ENCODE measurements around the gene BTG4. TPM values are rescaled to one million over a fixed set of nuclear protein-coding genes. Genes with fewer than 3 reads are reported as not detected.

Gene BTG4
- not detected in 2 replicates for total RNA-seq (2014; rRNA removed; shearing (Covaris generic); ENCODE audit: low replicate concordance)

DNA sequence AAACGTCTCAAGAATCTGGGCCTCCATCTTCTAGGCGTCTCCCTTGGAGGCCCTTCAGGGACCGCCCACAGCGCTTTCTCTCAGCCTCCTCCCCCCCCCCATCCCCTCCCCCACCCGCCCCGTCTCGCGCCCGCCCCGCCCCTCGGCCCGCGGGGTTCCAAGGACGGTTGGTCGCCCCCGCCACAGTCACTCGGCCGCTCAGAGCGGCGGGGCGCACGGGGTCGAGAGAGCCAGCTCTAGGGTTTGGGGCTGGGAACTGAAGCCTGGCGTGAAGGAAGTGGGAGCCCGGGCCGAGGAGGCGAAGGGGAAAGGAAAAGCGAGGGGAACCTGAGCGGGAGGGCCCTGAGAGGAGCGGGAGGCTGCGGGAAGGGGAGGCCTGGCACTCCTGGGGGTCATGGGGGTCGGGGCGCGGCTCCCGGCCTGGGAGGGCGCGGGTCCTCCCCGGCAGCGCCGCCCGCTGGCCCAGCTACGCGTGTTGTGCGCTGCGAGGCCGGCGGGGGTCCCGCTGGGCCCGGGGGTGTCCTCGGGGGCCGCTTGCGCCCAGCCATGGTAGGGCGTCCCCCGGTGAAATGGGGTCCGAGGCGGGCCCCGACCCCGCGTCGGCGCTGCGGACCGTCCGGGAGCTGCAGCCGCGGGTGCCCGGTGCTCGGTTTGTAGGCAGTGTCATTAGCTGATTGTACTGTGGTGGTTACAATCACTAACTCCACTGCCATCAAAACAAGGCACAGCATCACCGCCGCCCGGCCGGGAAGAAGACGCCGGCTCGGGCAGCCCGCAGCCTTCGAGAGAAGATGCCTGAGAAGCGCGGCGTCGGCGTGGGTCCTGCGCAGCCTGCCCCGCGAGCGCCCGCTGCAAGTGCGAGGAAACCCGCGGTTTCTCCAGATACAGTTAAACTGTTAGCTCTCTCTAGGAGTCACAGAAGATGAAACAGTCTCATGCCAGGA, at the start of gene BTG4:
BTG4 (minus strand) TSS at position 91 of the 944 bp plus-strand sequence. CDS start 13,610 bp downstream, outside the sequence.
- H3K9me3 ChIP-seq = no peaks in the 10 kb centered on the region
- DNase-seq = peak; percentile 26
- no peaks in the 10 kb centered on the region for H3K27me3 ChIP-seq
- H3K36me3 ChIP-seq = no peaks in the 10 kb centered on the region
- peak within 1 kb of the TSS; percentile 17; the same call in 1 of the 2 replicates for H3K4me3 ChIP-seq

DNA sequence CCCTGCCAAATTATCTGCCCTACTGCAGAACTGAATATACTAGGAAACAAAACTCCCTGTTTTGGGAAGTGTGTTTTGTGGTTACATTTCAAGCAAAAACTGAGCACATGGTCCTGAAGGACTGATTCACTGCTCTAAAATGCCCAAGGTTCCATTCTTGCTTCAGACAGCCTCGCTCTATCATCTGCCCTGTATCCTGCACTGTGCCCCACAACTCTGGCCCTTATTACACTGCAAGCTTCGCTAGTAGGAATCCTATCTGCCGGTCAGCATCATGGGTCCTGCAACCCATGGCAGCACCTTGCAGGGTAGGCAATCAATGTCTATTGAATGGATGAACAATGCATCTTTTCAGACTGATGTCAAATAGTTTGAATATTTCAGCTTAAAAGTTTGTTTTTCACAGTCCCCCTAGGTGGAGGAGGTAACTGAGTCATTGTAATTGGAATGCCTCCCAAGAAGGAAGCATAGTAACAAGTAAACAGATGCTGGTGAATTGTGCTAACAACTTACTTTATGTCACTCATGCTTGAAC, 49.7 kb upstream of the BTG4 start:
- Histone ChIP-seq H3K4me3 (no peak overlapping the region), H3K36me3 (peaks cover 39% of the 10 kb centered on the region), H3K27me3 (no peaks in the 10 kb centered on the region), H3K9me3 (no peaks in the 10 kb centered on the region)
- DNase-seq = no peak

DNA sequence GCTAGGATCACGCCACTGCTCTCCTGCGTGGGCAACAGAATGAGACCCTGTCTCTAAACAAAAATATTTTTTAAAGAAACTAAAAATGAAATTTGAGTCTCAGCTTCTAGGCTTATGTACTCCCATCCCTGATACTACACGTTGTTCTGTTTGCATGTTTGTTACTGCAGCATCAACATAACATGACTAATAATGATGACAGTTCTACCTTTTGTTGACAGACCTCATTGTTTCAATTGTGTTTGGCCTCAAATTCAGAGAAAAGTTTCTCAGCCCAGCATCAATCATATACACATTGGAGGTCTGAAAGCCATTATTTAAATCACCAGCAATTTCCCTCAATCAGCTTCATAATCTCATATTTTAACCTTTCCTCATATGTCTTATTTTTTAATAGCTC, 49.1 kb upstream of the BTG4 start:
- Histone ChIP-seq H3K27me3 (no peaks in the 10 kb centered on the region), H3K4me3 (no peak overlapping the region), H3K36me3 (peaks cover 43% of the 10 kb centered on the region), H3K9me3 (peaks cover under 1% of the 10 kb centered on the region; the same call in 1 of the 2 replicates)
- DNase-seq = no peak

DNA sequence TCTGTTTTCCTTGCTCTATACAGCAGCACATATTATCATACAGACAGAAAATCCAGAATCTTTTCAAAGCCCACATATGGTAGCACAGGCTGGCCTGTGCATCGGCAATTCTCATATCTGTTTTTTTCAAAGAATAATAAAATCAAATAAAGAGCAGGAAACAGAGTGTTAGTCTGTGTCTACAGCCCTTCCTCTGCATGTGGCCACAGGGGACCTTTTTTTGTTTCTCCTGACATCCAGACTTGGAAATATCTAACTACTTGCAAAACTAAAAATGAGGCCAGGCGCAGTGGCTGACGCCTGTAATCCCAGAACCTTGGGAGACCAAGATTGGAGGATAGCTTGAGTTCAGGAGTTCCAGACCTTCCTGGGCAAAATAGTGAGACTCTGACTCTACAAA, 48.6 kb upstream of the BTG4 start:
- Histone ChIP-seq H3K36me3 (peaks cover 48% of the 10 kb centered on the region), H3K27me3 (no peaks in the 10 kb centered on the region), H3K9me3 (peaks cover 5% of the 10 kb centered on the region; the same call in 1 of the 2 replicates), H3K4me3 (no peak overlapping the region)
- DNase-seq = no peak

DNA sequence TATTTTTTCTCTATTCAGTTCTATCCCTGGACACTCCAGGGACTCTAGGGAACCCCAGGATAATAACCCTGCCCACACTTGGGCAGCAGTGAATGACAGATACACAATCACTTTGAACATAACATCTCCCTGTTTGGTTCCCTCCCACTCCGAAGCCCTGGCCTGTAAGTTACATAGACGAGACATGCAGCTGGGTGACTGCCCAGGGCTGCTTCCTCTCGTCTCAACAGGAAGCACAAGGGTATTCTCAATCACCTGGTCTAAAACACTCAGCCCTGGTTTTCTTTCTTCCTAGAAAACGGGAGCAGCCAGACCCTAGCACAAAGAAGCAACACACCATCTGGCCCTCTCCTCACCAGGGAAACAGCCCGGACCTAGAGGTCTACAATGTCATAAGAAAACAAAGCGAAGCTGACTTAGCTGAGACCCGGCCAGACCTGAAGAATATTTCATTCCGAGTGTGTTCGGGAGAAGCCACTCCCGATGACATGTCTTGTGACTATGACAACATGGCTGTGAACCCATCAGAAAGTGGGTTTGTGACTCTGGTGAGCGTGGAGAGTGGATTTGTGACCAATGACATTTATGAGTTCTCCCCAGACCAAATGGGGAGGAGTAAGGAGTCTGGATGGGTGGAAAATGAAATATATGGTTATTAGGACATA, 47.7 kb upstream of the BTG4 start:
- H3K36me3 ChIP-seq = peaks cover 57% of the 10 kb centered on the region
- peaks cover 5% of the 10 kb centered on the region; the same call in 1 of the 2 replicates for H3K9me3 ChIP-seq
- DNase-seq = no peak
- H3K4me3 ChIP-seq = no peak overlapping the region
- H3K27me3 ChIP-seq = no peaks in the 10 kb centered on the region

DNA sequence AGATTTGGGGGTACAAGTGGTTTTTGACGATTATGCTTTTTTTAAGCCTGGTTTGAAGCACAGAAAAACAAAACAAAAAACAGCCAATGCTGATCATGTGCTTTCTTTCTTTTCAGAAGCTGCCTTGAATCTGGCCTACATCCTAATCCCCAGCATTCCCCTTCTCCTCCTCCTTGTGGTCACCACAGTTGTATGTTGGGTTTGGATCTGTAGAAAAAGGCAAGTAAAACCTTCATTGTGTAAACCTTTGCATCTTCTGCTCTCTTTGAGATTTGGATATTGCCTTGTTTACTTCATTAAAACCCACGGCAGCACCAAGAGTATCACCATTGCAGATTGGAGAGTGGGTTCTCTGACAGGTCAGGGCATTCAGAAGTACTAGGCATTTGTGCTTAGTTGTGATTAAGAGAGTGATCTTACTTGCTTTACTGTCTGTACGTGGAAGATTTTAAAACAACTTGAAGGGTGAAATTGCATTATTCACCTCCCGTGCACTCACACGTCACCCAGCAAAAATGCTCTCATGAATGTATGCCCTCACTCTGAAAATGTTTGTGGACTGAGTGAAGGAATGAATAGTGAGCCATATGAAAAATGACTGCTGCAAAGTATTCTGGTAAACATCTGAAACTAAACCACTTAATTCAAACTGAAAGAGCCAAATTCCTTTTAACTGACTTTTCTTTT, 45.4 kb upstream of the BTG4 start:
- no peak overlapping the region for H3K4me3 ChIP-seq
- DNase-seq = peak; percentile 83
- no peaks in the 10 kb centered on the region for H3K27me3 ChIP-seq
- H3K9me3 ChIP-seq = peaks cover 5% of the 10 kb centered on the region; the same call in 1 of the 2 replicates
- peaks cover 57% of the 10 kb centered on the region for H3K36me3 ChIP-seq

DNA sequence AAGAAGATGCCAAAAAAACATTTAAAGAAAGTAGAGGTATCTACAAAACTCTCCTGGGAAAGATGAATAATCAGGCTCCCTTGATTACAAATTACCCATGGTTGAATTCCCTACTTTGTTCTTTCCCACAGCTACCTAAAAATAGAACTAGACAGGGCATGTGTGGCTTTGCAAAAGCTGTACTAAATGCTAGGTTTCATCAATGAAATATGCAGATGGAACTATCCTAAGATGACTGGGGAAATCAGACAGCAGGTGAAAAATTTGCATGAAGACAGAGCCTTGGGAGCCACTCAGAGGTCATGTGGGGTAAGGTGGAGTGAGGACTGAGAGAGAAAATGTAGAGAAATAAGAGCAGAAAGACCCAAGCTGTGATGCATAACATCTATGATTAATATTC, 43.1 kb upstream of the BTG4 start:
- no peak for DNase-seq
- H3K36me3 ChIP-seq = peaks cover 50% of the 10 kb centered on the region

DNA sequence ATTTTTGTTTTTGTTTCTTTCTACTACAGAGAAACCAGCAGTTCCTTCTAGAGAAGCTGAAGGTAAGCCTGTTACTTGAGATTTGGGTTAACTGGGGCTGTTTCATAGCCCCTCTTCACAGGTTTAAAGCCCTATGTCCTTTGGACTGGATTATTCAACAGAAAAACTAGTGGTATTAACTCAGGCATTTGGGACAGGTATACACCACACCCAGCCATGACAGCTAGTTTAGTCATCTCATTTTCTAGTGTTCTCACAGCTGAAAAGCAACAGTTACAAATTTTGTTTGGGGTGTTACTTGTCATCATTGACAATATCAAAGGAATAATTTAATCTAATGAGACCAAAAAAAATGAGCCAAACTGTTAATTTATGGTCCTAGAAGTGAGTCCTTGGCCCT, 42.3 kb upstream of the BTG4 start:
- no peak for DNase-seq
- H3K27me3 ChIP-seq = no peaks in the 10 kb centered on the region
- no peak overlapping the region for H3K4me3 ChIP-seq
- peaks cover 48% of the 10 kb centered on the region for H3K36me3 ChIP-seq
- H3K9me3 ChIP-seq = peaks cover 5% of the 10 kb centered on the region; the same call in 1 of the 2 replicates

More for the DNA sequence above, 43.1 kb upstream of the BTG4 start:
- Histone ChIP-seq H3K9me3 (peaks cover 5% of the 10 kb centered on the region; the same call in 1 of the 2 replicates), H3K27me3 (no peaks in the 10 kb centered on the region), H3K4me3 (no peak overlapping the region)

DNA sequence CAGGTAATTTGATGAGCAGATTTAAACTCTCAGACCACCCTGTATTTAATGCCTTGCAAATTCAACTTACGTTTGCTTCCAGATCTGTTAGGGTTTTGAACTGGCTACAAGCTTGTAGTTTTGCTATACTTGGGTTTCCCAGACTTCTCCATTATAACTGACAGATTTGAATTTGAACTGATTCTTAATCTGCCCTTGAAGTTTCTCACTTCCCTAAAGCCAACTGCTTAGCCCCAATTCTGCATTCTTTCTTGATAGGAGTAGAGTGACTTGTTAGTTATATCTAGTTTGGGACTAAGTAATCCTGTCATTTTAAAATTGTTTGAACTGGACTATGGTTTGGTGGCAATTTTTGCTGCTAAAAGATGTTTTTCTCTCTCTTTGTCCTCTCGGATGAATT, 38.1 kb upstream of the BTG4 start:
- H3K9me3 ChIP-seq = no peaks in the 10 kb centered on the region
- DNase-seq = no peak
- no peaks in the 10 kb centered on the region for H3K27me3 ChIP-seq
- H3K4me3 ChIP-seq = no peak overlapping the region
- H3K36me3 ChIP-seq = peaks cover 51% of the 10 kb centered on the region

DNA sequence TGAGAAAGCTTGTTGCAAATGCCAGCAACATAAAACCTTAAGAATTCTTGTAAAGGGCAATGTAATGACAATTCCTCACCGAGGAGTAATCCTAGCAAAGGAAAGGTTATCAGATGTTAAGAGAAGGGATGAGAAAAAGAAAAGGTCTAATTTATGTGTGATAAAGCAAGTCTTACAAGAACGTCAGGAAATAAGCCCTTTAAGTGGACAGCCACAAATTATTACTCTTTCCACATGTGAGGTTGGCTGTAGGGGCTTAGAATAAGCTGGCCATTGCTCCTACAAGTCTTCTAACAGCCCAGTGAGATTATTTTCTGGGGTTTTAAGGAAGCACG, 37.6 kb upstream of the BTG4 start:
- Histone ChIP-seq H3K27me3 (no peaks in the 10 kb centered on the region), H3K36me3 (peaks cover 50% of the 10 kb centered on the region), H3K9me3 (no peaks in the 10 kb centered on the region), H3K4me3 (no peak overlapping the region)
- no peak for DNase-seq

DNA sequence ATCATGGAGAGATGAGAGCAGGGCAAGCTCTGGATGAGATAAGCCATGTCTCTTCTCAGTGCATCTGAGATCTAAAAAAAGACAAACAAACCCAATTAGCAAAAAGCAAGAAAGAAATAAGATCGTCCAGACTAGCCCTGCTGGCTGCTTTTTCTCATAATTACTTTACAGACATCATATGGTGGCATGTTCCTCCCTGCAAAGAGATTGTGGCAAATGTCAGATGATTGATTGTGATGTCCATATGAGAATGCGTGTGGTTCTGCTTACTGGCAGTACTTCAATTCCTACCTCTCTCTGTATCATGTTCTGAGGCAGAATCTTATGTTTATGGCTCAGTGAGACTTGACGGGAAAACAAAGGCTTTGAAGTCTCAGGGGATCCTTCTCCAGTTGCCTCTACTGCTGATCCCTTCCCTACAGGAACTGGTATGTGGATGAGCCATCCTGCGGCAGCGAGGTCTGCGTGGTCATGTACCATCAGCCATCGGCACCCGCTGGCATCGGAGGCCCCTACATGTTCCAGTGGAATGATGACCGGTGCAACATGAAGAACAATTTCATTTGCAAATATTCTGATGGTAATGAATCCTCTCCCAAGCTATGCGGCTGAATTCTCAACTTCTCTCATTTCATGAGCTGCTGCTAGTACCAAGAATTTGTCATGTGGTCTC, 37.1 kb upstream of the BTG4 start:
- no peak for DNase-seq
- no peak overlapping the region for H3K4me3 ChIP-seq
- no peaks in the 10 kb centered on the region for H3K9me3 ChIP-seq
- no peaks in the 10 kb centered on the region for H3K27me3 ChIP-seq
- H3K36me3 ChIP-seq = peaks cover 48% of the 10 kb centered on the region

DNA sequence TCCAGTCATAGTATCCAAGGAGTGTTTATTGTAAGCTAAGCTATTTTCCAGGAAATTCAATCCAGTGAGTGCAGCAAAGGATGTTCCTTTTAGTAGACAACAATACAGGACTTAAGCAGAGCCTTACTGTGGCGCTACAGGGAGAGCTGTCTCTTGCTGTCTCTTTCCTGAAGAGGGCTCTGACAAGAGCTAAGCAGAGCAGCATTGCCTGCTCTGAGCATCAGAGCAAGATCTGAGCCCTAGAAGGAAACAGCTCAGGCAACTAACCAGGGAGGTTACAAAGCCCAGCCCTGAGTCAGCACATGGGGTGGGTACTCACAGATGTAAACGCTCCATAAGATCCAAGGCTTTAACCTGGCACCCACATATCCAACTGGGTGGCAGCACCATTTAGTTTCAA, 36.3 kb upstream of the BTG4 start:
- Histone ChIP-seq H3K36me3 (peaks cover 43% of the 10 kb centered on the region), H3K4me3 (no peak overlapping the region), H3K9me3 (no peaks in the 10 kb centered on the region), H3K27me3 (no peaks in the 10 kb centered on the region)
- no peak for DNase-seq

DNA sequence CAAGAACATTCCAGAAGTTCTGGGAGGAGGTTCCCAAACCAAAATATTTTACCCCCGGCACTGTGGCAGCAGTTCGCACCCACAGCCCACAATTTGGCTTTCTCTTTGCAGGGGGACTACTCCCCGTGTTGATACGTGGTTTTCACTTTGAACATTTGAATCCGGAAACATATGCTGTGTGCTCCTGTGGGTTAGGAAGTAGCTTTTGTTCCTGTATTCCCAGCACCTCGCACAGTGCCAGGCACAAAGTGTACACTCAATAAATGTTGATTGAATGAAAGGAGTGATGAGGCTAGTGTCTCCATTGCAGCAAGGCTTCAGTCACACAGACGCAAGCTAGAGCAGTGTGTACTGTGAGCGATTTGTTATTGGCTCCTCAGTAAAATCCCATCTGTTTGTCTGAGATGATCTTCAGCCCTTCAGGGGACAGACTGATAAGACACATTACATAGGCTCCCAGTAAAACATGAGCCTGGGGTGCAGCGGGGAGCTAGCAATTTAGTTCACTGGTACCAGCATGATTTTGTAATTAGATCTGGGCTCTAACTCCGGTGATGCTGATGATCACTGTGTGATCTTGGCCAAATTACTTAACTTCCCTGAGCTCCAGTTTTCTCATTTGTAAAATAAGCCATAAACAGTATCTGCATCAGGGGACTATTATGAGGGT, 30.6 kb upstream of the BTG4 start:
- H3K9me3 ChIP-seq = peaks cover 2% of the 10 kb centered on the region; the same call in 1 of the 2 replicates
- DNase-seq = no peak
- peaks cover 33% of the 10 kb centered on the region for H3K36me3 ChIP-seq
- H3K27me3 ChIP-seq = no peaks in the 10 kb centered on the region
- no peak overlapping the region; the same call in 1 of the 2 replicates for H3K4me3 ChIP-seq

DNA sequence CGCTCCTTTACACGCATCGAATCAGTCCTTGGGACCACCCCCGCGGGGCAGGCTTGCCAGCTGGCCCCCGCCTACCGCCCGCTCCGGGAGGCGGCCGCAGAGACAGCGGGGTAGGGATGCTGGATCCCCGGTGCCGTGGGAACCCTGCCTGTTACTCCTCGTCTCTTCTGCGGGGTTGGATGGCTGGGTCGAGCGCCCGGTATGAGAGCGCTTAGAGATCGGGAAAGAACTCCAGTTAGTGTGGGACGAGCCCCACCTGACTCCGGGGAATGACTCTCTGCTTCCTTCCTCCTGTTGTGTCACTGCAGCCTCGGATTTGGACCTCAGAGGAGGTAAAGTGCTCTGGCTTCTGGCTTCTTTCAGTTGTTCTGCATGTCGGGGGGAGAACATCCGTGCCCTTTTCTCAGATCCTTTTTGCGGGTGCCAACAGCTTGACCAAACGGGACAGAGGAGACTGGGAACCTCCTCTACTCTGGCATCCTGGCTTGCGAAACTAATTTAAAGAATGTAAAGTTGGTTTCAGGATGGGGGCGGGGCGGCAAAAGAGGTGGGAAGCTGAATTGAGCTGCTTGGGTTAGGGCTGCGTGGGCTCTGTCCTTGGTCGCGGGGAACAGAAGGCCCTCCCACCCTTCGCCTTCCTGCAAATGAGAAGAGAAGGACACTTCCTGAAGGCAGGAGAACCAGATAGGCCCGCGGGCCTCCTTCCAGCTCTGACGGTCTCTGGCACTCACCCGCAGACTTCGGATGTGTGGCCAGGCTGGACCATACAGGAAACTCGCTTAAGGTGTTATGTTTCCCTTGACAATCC, 29.3 kb upstream of the BTG4 start:
- peak; percentile 86 for DNase-seq
- no peaks in the 10 kb centered on the region for H3K27me3 ChIP-seq
- peaks cover 27% of the 10 kb centered on the region for H3K36me3 ChIP-seq
- peak overlapping the region; percentile 59 for H3K4me3 ChIP-seq
- H3K9me3 ChIP-seq = peaks cover 2% of the 10 kb centered on the region; the same call in 1 of the 2 replicates

DNA sequence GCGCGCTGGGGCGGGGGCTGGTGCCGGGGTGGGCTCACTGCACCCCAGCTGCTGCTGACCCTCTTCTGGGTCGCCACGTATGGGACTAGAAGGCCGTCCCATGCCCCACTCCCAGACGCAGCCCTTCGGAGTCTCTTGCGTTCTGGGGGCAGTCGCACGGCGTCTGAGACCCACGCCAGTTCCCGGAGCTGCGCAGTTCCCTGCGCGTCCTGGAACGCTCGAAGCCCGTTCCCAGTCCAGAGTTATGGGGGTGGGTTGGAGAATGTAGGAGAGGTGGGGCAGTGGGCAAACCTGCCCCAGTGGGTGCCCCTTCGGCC, 28.7 kb upstream of the BTG4 start:
- Histone ChIP-seq H3K36me3 (peaks cover 23% of the 10 kb centered on the region), H3K27me3 (no peaks in the 10 kb centered on the region), H3K9me3 (peaks cover 2% of the 10 kb centered on the region; the same call in 1 of the 2 replicates), H3K4me3 (peak overlapping the region; percentile 59)
- no peak for DNase-seq
